B cell (primary cell): Measurements from ENCODE around the gene ESYT2. TPM values are rescaled to one million over a fixed set of nuclear protein-coding genes. Genes with fewer than 3 reads are reported as not detected.

Experiments used
- ATAC-seq: fragments of 200-7000 bp; cut with Tn5 transposase; one replicate; pipeline ENCODE4 v1.10.0; 2021; ENCODE audit warnings: low read depth, mild to moderate bottlenecking, moderate number of reproducible peaks, moderate library complexity
- CTCF ChIA-PET: fragments of 350-600 bp; sonication (Branson Sonifier 250); formaldehyde crosslinking; loops from one replicate; lab custom pipeline; 2021; ENCODE audit warnings: antibody characterized with exemption, inconsistent platforms; lab: Charles Lee
- POLR2A ChIA-PET: fragments of 350-600 bp; sonication (Branson Sonifier 250); formaldehyde crosslinking; loops from one replicate; lab custom pipeline; 2021; ENCODE audit warnings: antibody characterized with exemption; lab: Charles Lee
- DNase-seq: peaks from one replicate; pipeline ENCODE4 v3.0.0; 2013
- H2AFZ ChIP-seq: 2 replicates; pipeline ENCODE4 v1.6.1; 2012; ENCODE audit warnings: mild to moderate bottlenecking, low read depth, low read length; ENCODE audit not compliant: insufficient read depth, poor library complexity, severe bottlenecking
- H3K27ac ChIP-seq, 2 donors: 1 replicate in 1 of 2; 2 replicates in 1 of 2; pipeline ENCODE4 v1.5.1; 2012 to 2013; ENCODE audit warnings: low read length in 2 of 2, mild to moderate bottlenecking in 2 of 2, moderate library complexity in 1 of 2
- H3K27me3 ChIP-seq, 4 experiments: fragments of 200-600 bp in 1 of 4; sonication (generic) in 1 of 4; replicated peaks in 1 of 4; 1 replicate in 2 of 4; 2 replicates in 2 of 4; pipeline versions ENCODE4 v1.6.1 to v1.7.0; 2013 to 2016; ENCODE audit warnings: low read length in 3 of 4, mild to moderate bottlenecking in 2 of 4, mixed read lengths in 1 of 4, moderate library complexity in 1 of 4; ENCODE audit not compliant: insufficient read depth in 4 of 4, control insufficient read depth in 3 of 4; ENCODE audit errors: control extremely low read depth in 1 of 4
- H3K36me3 ChIP-seq, 2 experiments: replicated peaks in 1 of 2; 1 replicate in 1 of 2; 2 replicates in 1 of 2; pipeline versions ENCODE4 v1.6.1 to v1.7.1; 2013; ENCODE audit warnings: low read length in 1 of 2; ENCODE audit not compliant: insufficient read depth in 2 of 2, control insufficient read depth in 1 of 2; ENCODE audit errors: control extremely low read depth in 1 of 2, extremely low read depth in 1 of 2
- H3K4me1 ChIP-seq, 2 donors: fragments of 200-600 bp in 1 of 2; sonication (generic) in 1 of 2; 1 replicate in 1 of 2; 2 replicates in 1 of 2; pipeline versions ENCODE4 v1.5.1 to v1.6.1; 2013 to 2017; ENCODE audit warnings: low read length in 2 of 2; ENCODE audit not compliant: control insufficient read depth in 2 of 2, insufficient read depth in 2 of 2
- H3K4me2 ChIP-seq: replicated peaks from 2 replicates; pipeline ENCODE3; 2012; ENCODE audit warnings: mild to moderate bottlenecking, low read depth, low read length; ENCODE audit not compliant: poor library complexity, severe bottlenecking
- H3K4me3 ChIP-seq, 5 experiments: fragments of 200-600 bp in 1 of 5; sonication (generic) in 1 of 5; 1 replicate in 3 of 5; 2 replicates in 2 of 5; pipeline versions ENCODE4 v1.5.1 to v1.7.0; 2011 to 2016; ENCODE audit warnings: low read length in 4 of 5, mild to moderate bottlenecking in 4 of 5, low read depth in 2 of 5, control low read depth in 1 of 5, moderate library complexity in 1 of 5; ENCODE audit not compliant: insufficient read depth in 1 of 5; ENCODE audit errors: control extremely low read depth in 1 of 5, extremely low read depth in 1 of 5
- H3K79me2 ChIP-seq: fragments of 200-600 bp; sonication (generic); one replicate; pipeline ENCODE4 v1.6.0; 2016; ENCODE audit warnings: low read length; ENCODE audit not compliant: control insufficient read depth, insufficient read depth
- H3K9ac ChIP-seq: fragments of 200-600 bp; sonication (generic); 2 replicates; pipeline ENCODE4 v1.6.1; 2017; ENCODE audit warnings: mild to moderate bottlenecking, low read length, moderate library complexity
- H3K9me3 ChIP-seq, 3 donors: one replicate each; pipeline versions ENCODE4 v1.6.1 to v1.7.1; 2013; ENCODE audit warnings: low read length in 2 of 3; ENCODE audit not compliant: control insufficient read depth in 2 of 3, insufficient read depth in 1 of 3; ENCODE audit errors: control extremely low read depth in 1 of 3
- H4K20me1 ChIP-seq: 2 replicates; pipeline ENCODE4 v1.6.0; 2012; ENCODE audit warnings: mild to moderate bottlenecking, low read length; ENCODE audit not compliant: insufficient read depth, control insufficient read depth, poor library complexity, severe bottlenecking
- H3K27ac Mint-ChIP-seq: one replicate; pipeline ENCODE4 v1.8.0; 2021; ENCODE audit warnings: mixed read lengths
- H3K27me3 Mint-ChIP-seq: one replicate; pipeline ENCODE4 v1.8.0; 2021; ENCODE audit warnings: mixed read lengths
- H3K4me1 Mint-ChIP-seq: one replicate; pipeline ENCODE4 v1.8.0; 2021; ENCODE audit warnings: mixed read lengths
- H3K4me3 Mint-ChIP-seq: one replicate; pipeline ENCODE4 v1.8.0; 2021; ENCODE audit warnings: mixed read lengths
- H3K9me3 Mint-ChIP-seq: one replicate; pipeline ENCODE4 v1.8.0; 2022; ENCODE audit warnings: mixed read lengths; ENCODE audit not compliant: insufficient read depth
- CTCF ChIP-seq: fragments of 200-600 bp; IDR thresholded peaks from one replicate; pipeline ENCODE4 v1.8.0; 2022; ENCODE audit warnings: antibody characterized with exemption, mild to moderate bottlenecking
- EZH2 ChIP-seq: IDR thresholded peaks from 2 replicates; pipeline ENCODE4 v1.6.1; 2012; ENCODE audit warnings: borderline replicate concordance, low read depth, mild to moderate bottlenecking, moderate library complexity, low read length; ENCODE audit not compliant: insufficient read depth, poor library complexity, severe bottlenecking
- WGBS: methylation state at CpG from one replicate; pipeline ENCODE4 v1.1.5; 2013; ENCODE audit warnings: missing lambda C conversion rate; ENCODE audit not compliant: insufficient coverage; 5-methylcytosine and 5-hydroxymethylcytosine counted together
- intact Hi-C: fragments of 100-400 bp; cut with micrococcal nuclease; formaldehyde crosslinking; loops from one replicate; pipeline ENCODE4 v1.10.0; 2022
- polyA plus RNA-seq: library from polyadenylated mRNA; depleted of rRNA; stranded (reverse); fragments of >200 nt; gene quantifications from 2 replicates; pipeline ENCODE4 v1.2.3, GENCODE V29; 2012
- total RNA-seq, 2 donors: library from RNA; stranded (reverse); fragments of 120-200 nt in 1 of 2; gene quantifications; 1 replicate in 1 of 2; 2 replicates in 1 of 2; pipeline versions ENCODE4 v1.2.3 to v1.2.4, GENCODE V29; 2013 to 2022

Gene ESYT2
- total and polyA plus RNA-seq, 2 donors (not counting 1 experiment from before 2014, with no cell fraction given): 12.0 to 34.2 TPM

- no peak overlapping the region for H3K9ac ChIP-seq
- Mint-ChIP-seq H3K9me3 (no peaks in the 10 kb centered on the region), H3K27me3 (peaks cover 4% of the 10 kb centered on the region), H3K27ac (no peak overlapping the region), H3K4me3 (no peak overlapping the region), H3K4me1 (peaks cover 2% of the 10 kb centered on the region)
- ATAC-seq: no peak
- no peaks in the 10 kb centered on the region for H3K36me3 ChIP-seq
- ChIA-PET CTCF (no interaction called here), POLR2A (no interaction called here)
- no peak overlapping the region for H3K27ac ChIP-seq
- no peaks in the 10 kb centered on the region for H4K20me1 ChIP-seq
- H3K27me3 ChIP-seq: peaks cover 0 to 3% (median 0%) of the 10 kb centered on the region in 4 experiments
- no peaks in the 10 kb centered on the region for H3K4me1 ChIP-seq
- TF ChIP-seq CTCF (no peak), EZH2 (no peak)
- H3K4me2 ChIP-seq: no peak overlapping the region
- no peak overlapping the region for H2AFZ ChIP-seq
- DNase-seq: no peak
- H3K79me2 ChIP-seq: no peaks in the 10 kb centered on the region
- intact Hi-C loops: no loop called here
- WGBS: 98% methylated on average over 6 of the region's 8 CpGs
- H3K4me3 ChIP-seq: no peak overlapping the region
- peaks cover 0 to 2% (median 0%) of the 10 kb centered on the region in 3 donors for H3K9me3 ChIP-seq
Observed at GRCh38 chr7:158837790-158838637, 8.7 kb upstream of the ESYT2 start.

- H3K9me3 Mint-ChIP-seq: no peaks in the 10 kb centered on the region
- H3K36me3 ChIP-seq: no peaks in the 10 kb centered on the region
- H3K9ac ChIP-seq: no peak overlapping the region
- no peaks in the 10 kb centered on the region for H3K79me2 ChIP-seq
- intact Hi-C loops: no loop called here
- ATAC-seq (no peak), DNase-seq (no peak)
- H2AFZ ChIP-seq: no peak overlapping the region
- no peak overlapping the region for H3K27ac Mint-ChIP-seq
- peaks cover 0 to 2% (median 0%) of the 10 kb centered on the region in 3 donors for H3K9me3 ChIP-seq
- H3K4me1 ChIP-seq: no peaks in the 10 kb centered on the region
- no peak overlapping the region for H3K4me2 ChIP-seq
- ChIA-PET CTCF (no interaction called here), POLR2A (interaction anchor here (0.5 kb wide), 1 partner anchor 27 kb away, joined by 3 read pairs; no protein-coding TSS in a partner anchor)
- TF ChIP-seq CTCF: no peak
- no peak for TF ChIP-seq EZH2
- WGBS: 92% methylated on average over 4 of the region's 8 CpGs
- H4K20me1 ChIP-seq: no peaks in the 10 kb centered on the region
- peaks cover 2% of the 10 kb centered on the region for H3K4me1 Mint-ChIP-seq
- H3K27me3 ChIP-seq: peaks cover 0 to 7% (median 0%) of the 10 kb centered on the region in 4 experiments
- peaks cover 7% of the 10 kb centered on the region for H3K27me3 Mint-ChIP-seq
- H3K4me3 Mint-ChIP-seq: no peak overlapping the region
- no peak overlapping the region for H3K4me3 ChIP-seq
- no peak overlapping the region for H3K27ac ChIP-seq
Observed at GRCh38 chr7:158836692-158837091, 7.4 kb upstream of the ESYT2 start.
